Keratinocyte (primary cell): ENCODE data around the gene GLUL. TPM values are rescaled to one million over a fixed set of nuclear protein-coding genes. Genes with fewer than 3 reads are reported as not detected.

Experiments
- DNase-seq: peaks from one replicate; pipeline ENCODE4 v3.0.0-alpha.2; 2011; ENCODE audit warnings: low read depth, missing footprints, low spot score
- FAIRE-seq: peaks from 2 replicates; lab custom pipeline; 2011; peaks lifted over from hg19 to GRCh38; lab: Jason Lieb, UNC
- H2AFZ ChIP-seq: 2 replicates; pipeline ENCODE4 v1.6.0; 2012; ENCODE audit warnings: low read length, control low read depth, inconsistent platforms; ENCODE audit not compliant: control insufficient read depth
- H3K27ac ChIP-seq: 2 replicates; pipeline ENCODE4 v1.5.1; 2011; ENCODE audit warnings: low read length; ENCODE audit not compliant: control insufficient read depth, insufficient read depth
- H3K27me3 ChIP-seq: 3 replicates; pipeline ENCODE4 v1.6.0; 2011; ENCODE audit warnings: low read length; ENCODE audit not compliant: control insufficient read depth, insufficient read depth; ENCODE audit errors: extremely low read depth
- H3K36me3 ChIP-seq, 2 experiments: 2 replicates in 1 of 2; 3 replicates in 1 of 2; pipeline ENCODE4 v1.5.1; 2011; ENCODE audit warnings: low read length in 2 of 2, mild to moderate bottlenecking in 1 of 2; ENCODE audit not compliant: control insufficient read depth in 2 of 2, insufficient read depth in 2 of 2; ENCODE audit errors: extremely low read depth in 1 of 2
- H3K4me1 ChIP-seq: 3 replicates; pipeline ENCODE4 v1.5.1; 2011; ENCODE audit warnings: low read length; ENCODE audit not compliant: control insufficient read depth, insufficient read depth; ENCODE audit errors: extremely low read depth
- H3K4me2 ChIP-seq: 3 replicates; pipeline ENCODE4 v1.6.0; 2011; ENCODE audit warnings: low read depth, low read length; ENCODE audit not compliant: control insufficient read depth, insufficient read depth; ENCODE audit errors: extremely low read depth
- H3K4me3 ChIP-seq, 3 experiments: fragments of 200-600 bp in 1 of 3; sonication (generic) in 1 of 3; 2 replicates in 2 of 3; 3 replicates in 1 of 3; pipeline ENCODE4 v1.5.1; 2011 to 2016; ENCODE audit warnings: low read length in 3 of 3, mild to moderate bottlenecking in 3 of 3, control low read depth in 2 of 3, inconsistent platforms in 1 of 3, low read depth in 1 of 3, mixed read lengths in 1 of 3, mixed run types in 1 of 3, moderate library complexity in 1 of 3; ENCODE audit not compliant: control insufficient read depth in 2 of 3, insufficient read depth in 2 of 3; ENCODE audit errors: extremely low read depth in 1 of 3
- H3K79me2 ChIP-seq: 2 replicates; pipeline ENCODE4 v1.6.0; 2012; ENCODE audit warnings: low read length; ENCODE audit not compliant: control insufficient read depth, insufficient read depth
- H3K9ac ChIP-seq: 3 replicates; pipeline ENCODE4 v1.6.0; 2011; ENCODE audit warnings: low read length; ENCODE audit not compliant: control insufficient read depth, insufficient read depth; ENCODE audit errors: extremely low read depth
- H3K9me1 ChIP-seq: 3 replicates; pipeline ENCODE4 v1.6.0; 2011; ENCODE audit warnings: low read length; ENCODE audit not compliant: control insufficient read depth, insufficient read depth; ENCODE audit errors: extremely low read depth
- H3K9me3 ChIP-seq: 2 replicates; pipeline ENCODE4 v1.5.1; 2012; ENCODE audit warnings: low read depth, low read length; ENCODE audit not compliant: control insufficient read depth
- H4K20me1 ChIP-seq: 3 replicates; pipeline ENCODE4 v1.6.0; 2011; ENCODE audit warnings: low read length; ENCODE audit not compliant: control insufficient read depth, insufficient read depth; ENCODE audit errors: extremely low read depth
- CTCF ChIP-seq, 3 experiments: IDR thresholded peaks in 1 of 3; conservative IDR thresholded peaks in 1 of 3; optimal IDR thresholded peaks in 1 of 3; 2 replicates in 2 of 3; 3 replicates in 1 of 3; pipeline versions ENCODE3 to v1.5.1; 2011; ENCODE audit warnings: low read length in 3 of 3, mild to moderate bottlenecking in 3 of 3, moderate library complexity in 2 of 3, control low read depth in 1 of 3, inconsistent platforms in 1 of 3; ENCODE audit not compliant: insufficient read depth in 2 of 3; ENCODE audit errors: extremely low read depth in 1 of 3
- EZH2 ChIP-seq: IDR thresholded peaks from one replicate; pipeline ENCODE4 v1.6.1; 2012; ENCODE audit warnings: inconsistent platforms, mild to moderate bottlenecking, low read length, moderate library complexity
- dilution Hi-C: fragments of 300-500 bp; cut with MboI; formaldehyde crosslinking; loops from one replicate; pipeline ENCODE4 v1.7.0; 2020; ENCODE audit warnings: low sequenced_read_pairs; ENCODE audit not compliant: extremely low pct_ligation_motif_present
- polyA plus RNA-seq, 5 experiments: library from polyadenylated mRNA; depleted of rRNA in 3 of 5; stranded (reverse) in 3 of 5; stranded (forward) in 1 of 5; unstranded in 1 of 5; fragments of >200 nt; gene quantifications; 1 replicate in 1 of 5; 2 replicates in 3 of 5; 3 replicates in 1 of 5; pipeline versions ENCODE4 v1.2.1 to v1.2.3, GENCODE V29; 2011 to 2012; ENCODE audit warnings: missing spikeins in 2 of 5, low read depth in 1 of 5, low replicate concordance in 1 of 5

The GLUL gene
- polyA plus RNA-seq, 1 donor (not counting 4 experiments of a cell fraction or from before 2014, with no cell fraction given) = 593 TPM

GRCh38 chr1:182388392-182389134 lies 3.0 kb downstream of the GLUL start:
- Histone ChIP-seq H3K27ac (no peak overlapping the region), H3K27me3 (no peaks in the 10 kb centered on the region), H3K36me3 (peaks cover 35 to 38% of the 10 kb centered on the region in 2 experiments), H3K79me2 (peaks cover 41% of the 10 kb centered on the region), H3K9ac (no peak overlapping the region), H4K20me1 (peaks cover 17% of the 10 kb centered on the region), H2AFZ (no peak overlapping the region), H3K4me3 (no peak overlapping the region), H3K9me3 (no peaks in the 10 kb centered on the region), H3K4me1 (peaks cover 11% of the 10 kb centered on the region), H3K9me1 (no peaks in the 10 kb centered on the region), H3K4me2 (peak overlapping the region; percentile 94)
- dilution Hi-C loops = no loop called here
- no peak for DNase-seq
- TF ChIP-seq CTCF (optimal IDR thresholded peaks at IDR 0.05 in 1 of 3, IDR thresholded peaks at IDR 0.05 in 1 of 3, conservative IDR thresholded peaks at IDR 0.05 in 1 of 3; ENCODE audit: extremely low read depth in 1 of 3, insufficient read depth in 2 of 3, low read length in 3 of 3) (no peak), EZH2 (no peak)
- no peak for FAIRE-seq

GRCh38 chr1:182387566-182387965 lies 4.0 kb downstream of the GLUL start:
- no peaks in the 10 kb centered on the region for H3K27me3 ChIP-seq
- DNase-seq (no peak), FAIRE-seq (no peak)
- H3K27ac ChIP-seq = no peak overlapping the region
- no peaks in the 10 kb centered on the region for H3K9me3 ChIP-seq
- no peak overlapping the region for H3K9ac ChIP-seq
- peaks cover 41% of the 10 kb centered on the region for H3K79me2 ChIP-seq
- H3K9me1 ChIP-seq = no peaks in the 10 kb centered on the region
- H3K4me1 ChIP-seq = peaks cover 11% of the 10 kb centered on the region
- dilution Hi-C loops = no loop called here
- no peak overlapping the region for H3K4me2 ChIP-seq
- TF ChIP-seq EZH2 = no peak
- no peak overlapping the region for H2AFZ ChIP-seq
- no peak overlapping the region for H3K4me3 ChIP-seq
- H4K20me1 ChIP-seq = peaks cover 17% of the 10 kb centered on the region
- H3K36me3 ChIP-seq = peaks cover 39 to 41% of the 10 kb centered on the region in 2 experiments
